Measurements from ENCODE around the gene HPN.

HPN gene

DNA sequence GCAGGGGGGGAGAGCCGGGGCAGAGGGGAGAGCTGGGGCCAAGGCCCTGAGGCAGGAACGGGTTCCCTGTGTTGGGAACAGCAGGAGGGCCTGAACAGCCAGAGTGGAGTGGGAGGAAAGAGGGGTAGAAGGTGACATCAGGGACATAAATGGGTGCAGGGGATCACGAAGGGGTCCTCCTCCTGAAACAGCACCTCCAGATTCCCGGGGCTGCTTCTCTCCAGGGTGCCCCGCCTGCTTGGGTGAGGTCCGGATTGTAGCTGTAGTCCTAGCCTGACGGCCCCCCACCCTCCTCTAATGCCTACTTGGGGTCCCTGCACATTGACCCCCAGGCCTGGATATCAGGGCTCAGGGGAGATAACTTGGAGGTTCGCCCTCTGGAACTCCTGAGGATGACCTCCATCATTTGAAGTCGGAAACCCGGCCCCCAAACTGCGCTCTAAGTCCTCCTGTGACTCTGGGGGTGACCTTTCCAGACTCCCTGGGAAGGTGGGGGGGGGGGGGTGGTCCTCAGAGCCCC lies 11.7 kb upstream of the HPN start:
- Histone ChIP-seq H3K27me3 (ENCODE audit: insufficient read depth, low read length, poor library complexity) (peaks cover 16% of the 10 kb centered on the region), H3K9ac (ENCODE audit: low read depth, low read length) (no peak overlapping the region; the same call in 1 of the 2 replicates), H3K27ac (ENCODE audit: low read length) (no peak overlapping the region), H3K79me2 (ENCODE audit: insufficient read depth, low read length) (no peaks in the 10 kb centered on the region), H2AFZ (ENCODE audit: low read depth, low read length) (no peak overlapping the region), H3K36me3 (ENCODE audit: insufficient read depth, low read length) (peaks cover 36% of the 10 kb centered on the region), H3K4me3 (ENCODE audit: low read depth in 1 of 2, low read length in 2 of 2) (peak overlapping the region in 1 of 2 experiments; percentile 40; a peak in 2 of 4 replicates), H4K20me1 (ENCODE audit: insufficient read depth, low read length) (peaks cover 29% of the 10 kb centered on the region), H3K4me1 (ENCODE audit: insufficient read depth, low read length) (peaks cover 7% of the 10 kb centered on the region; the same call in 1 of the 2 replicates), H3K4me2 (ENCODE audit: insufficient read depth, low read length) (peak overlapping the region; percentile 61), H3K9me3 (ENCODE audit: insufficient read depth, low read length, severe bottlenecking) (no peaks in the 10 kb centered on the region)
- TF ChIP-seq, protein P1, sequence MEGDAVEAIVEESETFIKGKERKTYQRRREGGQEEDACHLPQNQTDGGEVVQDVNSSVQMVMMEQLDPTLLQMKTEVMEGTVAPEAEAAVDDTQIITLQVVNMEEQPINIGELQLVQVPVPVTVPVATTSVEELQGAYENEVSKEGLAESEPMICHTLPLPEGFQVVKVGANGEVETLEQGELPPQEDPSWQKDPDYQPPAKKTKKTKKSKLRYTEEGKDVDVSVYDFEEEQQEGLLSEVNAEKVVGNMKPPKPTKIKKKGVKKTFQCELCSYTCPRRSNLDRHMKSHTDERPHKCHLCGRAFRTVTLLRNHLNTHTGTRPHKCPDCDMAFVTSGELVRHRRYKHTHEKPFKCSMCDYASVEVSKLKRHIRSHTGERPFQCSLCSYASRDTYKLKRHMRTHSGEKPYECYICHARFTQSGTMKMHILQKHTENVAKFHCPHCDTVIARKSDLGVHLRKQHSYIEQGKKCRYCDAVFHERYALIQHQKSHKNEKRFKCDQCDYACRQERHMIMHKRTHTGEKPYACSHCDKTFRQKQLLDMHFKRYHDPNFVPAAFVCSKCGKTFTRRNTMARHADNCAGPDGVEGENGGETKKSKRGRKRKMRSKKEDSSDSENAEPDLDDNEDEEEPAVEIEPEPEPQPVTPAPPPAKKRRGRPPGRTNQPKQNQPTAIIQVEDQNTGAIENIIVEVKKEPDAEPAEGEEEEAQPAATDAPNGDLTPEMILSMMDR (IDR thresholded peaks at IDR 0.05; ENCODE audit: borderline replicate concordance, extremely low read depth, low read length, poor library complexity, severe bottlenecking) = no peak
- TF ChIP-seq EZH2 (IDR thresholded peaks at IDR 0.05; ENCODE audit: borderline replicate concordance, low read depth, low read length, severe bottlenecking) = peak; percentile 64
- DNase-seq (peak; percentile 17), ATAC-seq (ENCODE audit: insufficient read depth, low read depth) (peak; percentile 34)

DNA sequence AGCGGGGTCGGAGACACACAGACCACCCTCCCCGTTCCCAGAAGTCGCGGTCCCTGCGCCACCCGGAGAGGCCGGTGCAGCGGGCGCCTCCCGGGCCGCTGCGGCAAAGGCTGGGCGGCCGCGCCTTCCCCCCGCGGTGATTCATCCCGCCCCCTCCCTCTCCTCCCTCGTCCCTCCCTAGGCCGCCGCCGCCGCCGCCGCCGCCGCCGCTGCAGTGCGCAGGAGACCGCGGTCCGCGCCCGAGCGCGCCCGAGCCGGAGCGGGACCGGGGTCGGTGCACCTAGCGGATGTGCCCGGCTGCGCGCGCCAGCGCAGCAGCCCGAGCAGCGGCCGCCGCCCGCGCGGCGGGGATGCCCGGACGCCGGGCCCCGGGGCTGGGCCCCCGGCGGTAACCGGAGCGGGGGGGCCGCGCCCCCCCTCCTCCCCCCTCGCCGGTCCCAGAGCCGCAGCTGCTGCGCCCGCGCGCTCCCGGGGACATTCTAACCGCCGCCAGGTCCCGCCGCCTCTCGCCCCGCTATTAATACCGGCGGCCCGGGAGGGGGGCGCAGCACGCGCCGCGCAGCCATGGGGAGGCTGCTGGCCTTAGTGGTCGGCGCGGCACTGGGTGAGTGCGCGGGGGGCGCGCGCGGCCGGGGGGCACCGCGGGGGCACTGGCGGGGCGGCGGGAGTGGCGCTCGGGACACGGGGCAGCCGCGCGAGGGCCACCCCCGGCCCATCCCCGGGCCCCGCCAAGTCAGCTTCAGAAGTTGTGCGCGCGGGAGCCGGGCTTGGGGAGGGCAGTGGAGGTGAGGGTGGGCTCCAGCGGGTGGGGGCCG lies 11.1 kb upstream of the HPN start, which contains the start of gene SCN1B:
Gene SCN1B, plus strand, starts transcription at position 214 of the 815 bp plus-strand sequence. Its CDS starts 351 bp downstream, at position 565.
- Histone ChIP-seq H4K20me1 (ENCODE audit: insufficient read depth, low read length) (peaks cover 28% of the 10 kb centered on the region), H3K36me3 (ENCODE audit: insufficient read depth, low read length) (peaks cover 29% of the 10 kb centered on the region), H3K4me1 (ENCODE audit: insufficient read depth, low read length) (peaks cover 7% of the 10 kb centered on the region; the same call in 1 of the 2 replicates), H3K4me2 (ENCODE audit: insufficient read depth, low read length) (peak within 1 kb of the TSS; percentile 61), H3K9me3 (ENCODE audit: insufficient read depth, low read length, severe bottlenecking) (no peaks in the 10 kb centered on the region), H3K27ac (ENCODE audit: low read length) (no peak within 1 kb of the TSS), H2AFZ (ENCODE audit: low read depth, low read length) (no peak within 1 kb of the TSS), H3K27me3 (ENCODE audit: insufficient read depth, low read length, poor library complexity) (peaks cover 16% of the 10 kb centered on the region), H3K79me2 (ENCODE audit: insufficient read depth, low read length) (no peaks in the 10 kb centered on the region), H3K4me3 (ENCODE audit: low read depth in 1 of 2, low read length in 2 of 2) (peak within 1 kb of the TSS in 1 of 2 experiments; percentile 40; a peak in 2 of 4 replicates), H3K9ac (ENCODE audit: low read depth, low read length) (no peak within 1 kb of the TSS; the same call in 1 of the 2 replicates)
- TF ChIP-seq EZH2 (IDR thresholded peaks at IDR 0.05; ENCODE audit: borderline replicate concordance, low read depth, low read length, severe bottlenecking) = peak; percentile 7
- TF ChIP-seq, protein P1 (IDR thresholded peaks at IDR 0.05; ENCODE audit: borderline replicate concordance, extremely low read depth, low read length, poor library complexity, severe bottlenecking) = no peak
- peak; percentile 60 for DNase-seq
- ATAC-seq (ENCODE audit: insufficient read depth, low read depth) = peak; percentile 79

DNA sequence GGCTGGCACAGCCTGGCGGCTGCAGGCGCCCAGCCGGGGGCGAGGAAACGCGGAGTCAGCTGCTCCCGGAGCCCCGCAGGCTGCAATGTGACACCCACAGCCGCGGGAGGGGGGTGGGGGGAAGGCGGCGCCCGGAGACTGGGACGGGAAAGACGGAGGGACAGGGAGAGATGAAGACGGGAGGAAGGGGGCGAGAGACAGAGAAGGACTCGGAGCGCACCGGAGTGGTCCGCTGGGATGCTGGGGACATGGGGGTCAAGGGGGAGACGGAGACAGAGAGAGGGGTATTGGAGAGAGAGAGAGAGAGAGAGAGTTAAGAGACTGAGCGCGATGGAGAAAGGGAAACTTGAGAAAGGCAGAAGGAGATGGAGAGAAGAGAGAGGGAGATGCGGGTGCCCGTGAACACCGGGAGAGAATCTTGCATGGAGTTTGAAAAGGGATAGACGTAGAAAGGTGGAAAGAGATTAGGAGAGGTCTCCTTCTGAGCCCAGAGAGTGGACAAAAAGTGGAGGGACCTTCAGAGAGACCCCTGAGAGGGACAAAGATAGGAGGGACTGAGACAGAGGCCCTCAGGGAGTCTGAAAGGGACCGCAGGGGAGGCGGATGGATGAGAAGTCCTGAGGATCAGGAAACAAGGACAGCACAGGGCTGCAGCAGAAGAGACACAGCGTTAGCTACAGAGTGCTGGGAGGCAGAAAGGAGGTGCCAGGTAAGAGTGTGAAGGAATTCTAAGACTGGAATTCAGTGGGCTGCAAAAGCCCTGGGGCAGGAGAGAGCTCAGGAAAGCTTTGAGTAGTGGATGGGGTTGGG lies 10.2 kb upstream of the HPN start:
- ATAC-seq (ENCODE audit: insufficient read depth, low read depth) = no peak

More for the DNA sequence above, 10.2 kb upstream of the HPN start:
- Histone ChIP-seq H3K4me1 (ENCODE audit: insufficient read depth, low read length) (peaks cover 7% of the 10 kb centered on the region; the same call in 1 of the 2 replicates), H3K27ac (ENCODE audit: low read length) (no peak overlapping the region), H3K79me2 (ENCODE audit: insufficient read depth, low read length) (no peaks in the 10 kb centered on the region), H2AFZ (ENCODE audit: low read depth, low read length) (no peak overlapping the region), H3K36me3 (ENCODE audit: insufficient read depth, low read length) (peaks cover 21% of the 10 kb centered on the region), H3K9me3 (ENCODE audit: insufficient read depth, low read length, severe bottlenecking) (no peaks in the 10 kb centered on the region), H3K4me2 (ENCODE audit: insufficient read depth, low read length) (no peak overlapping the region), H3K9ac (ENCODE audit: low read depth, low read length) (no peak overlapping the region), H4K20me1 (ENCODE audit: insufficient read depth, low read length) (peaks cover 26% of the 10 kb centered on the region), H3K4me3 (ENCODE audit: low read depth in 1 of 2, low read length in 2 of 2) (no peak overlapping the region), H3K27me3 (ENCODE audit: insufficient read depth, low read length, poor library complexity) (peaks cover 16% of the 10 kb centered on the region)
- TF ChIP-seq EZH2 (IDR thresholded peaks at IDR 0.05; ENCODE audit: borderline replicate concordance, low read depth, low read length, severe bottlenecking) = no peak
- TF ChIP-seq, protein P1 (IDR thresholded peaks at IDR 0.05; ENCODE audit: borderline replicate concordance, extremely low read depth, low read length, poor library complexity, severe bottlenecking) = no peak
- DNase-seq = no peak

Data from DND-41 (cell line).